ENCODE data around the gene GLI3. TPM values are rescaled to one million over a fixed set of nuclear protein-coding genes. Genes with fewer than 3 reads are reported as not detected.

Gene GLI3
- total RNA-seq, 1 donor from 2014 or later = 57.0 TPM

DNA sequence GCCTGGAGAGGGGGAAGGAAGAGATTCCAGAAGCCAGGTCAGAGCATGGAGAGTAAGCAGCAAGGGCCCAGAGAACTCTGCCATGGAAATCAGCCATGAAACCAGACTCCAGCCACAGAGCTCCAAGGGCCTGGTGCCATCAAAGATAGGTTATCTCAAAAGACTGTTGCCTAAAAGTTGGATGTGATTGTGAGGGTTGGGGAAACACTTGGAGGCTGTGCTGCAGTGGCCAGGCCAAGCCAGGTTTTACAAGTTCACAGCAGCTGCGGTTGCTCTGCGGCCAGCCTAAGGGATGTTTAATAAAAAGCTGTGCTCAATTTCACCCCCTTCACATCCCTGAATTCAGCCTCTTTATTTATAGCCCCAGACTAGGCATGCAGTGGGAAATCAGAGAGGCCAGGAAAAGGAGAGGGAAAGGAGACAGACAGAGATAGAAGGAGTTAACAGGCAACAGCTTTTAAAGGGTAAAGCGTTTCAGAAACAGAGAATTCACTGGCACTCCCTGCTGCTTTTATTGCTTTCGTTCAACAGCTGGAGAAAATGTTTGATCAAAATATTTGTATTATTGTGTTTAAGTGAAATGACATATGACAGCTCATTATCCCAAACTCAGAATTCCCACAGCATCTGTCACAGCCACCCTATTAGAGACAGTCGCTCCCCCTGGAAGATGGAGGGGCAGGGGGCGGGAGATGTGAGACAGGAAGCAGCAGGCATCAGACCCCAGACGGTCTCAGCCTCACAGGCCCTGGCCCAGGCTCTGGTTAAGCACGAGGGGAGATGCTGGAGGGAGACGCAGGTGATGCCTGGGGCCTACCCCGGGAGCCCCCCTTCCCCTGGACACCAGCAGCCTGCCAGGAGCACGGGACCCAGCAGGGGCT lies 140.1 kb downstream of the GLI3 start:
- Mint-ChIP-seq H3K36me3 (ENCODE audit: unreplicated experiment) (peaks cover 3% of the 10 kb centered on the region), H3K27me3 (ENCODE audit: unreplicated experiment) (no peaks in the 10 kb centered on the region), H3K27ac (ENCODE audit: unreplicated experiment) (peak overlapping the region; percentile 62), H3K4me1 (ENCODE audit: unreplicated experiment) (peaks cover 52% of the 10 kb centered on the region), H3K9me3 (ENCODE audit: unreplicated experiment) (no peaks in the 10 kb centered on the region), H3K4me3 (ENCODE audit: unreplicated experiment) (no peak overlapping the region)
- DNase-seq (ENCODE audit: extremely low spot score, unreplicated experiment) = no peak
- TF ChIP-seq, protein P1, sequence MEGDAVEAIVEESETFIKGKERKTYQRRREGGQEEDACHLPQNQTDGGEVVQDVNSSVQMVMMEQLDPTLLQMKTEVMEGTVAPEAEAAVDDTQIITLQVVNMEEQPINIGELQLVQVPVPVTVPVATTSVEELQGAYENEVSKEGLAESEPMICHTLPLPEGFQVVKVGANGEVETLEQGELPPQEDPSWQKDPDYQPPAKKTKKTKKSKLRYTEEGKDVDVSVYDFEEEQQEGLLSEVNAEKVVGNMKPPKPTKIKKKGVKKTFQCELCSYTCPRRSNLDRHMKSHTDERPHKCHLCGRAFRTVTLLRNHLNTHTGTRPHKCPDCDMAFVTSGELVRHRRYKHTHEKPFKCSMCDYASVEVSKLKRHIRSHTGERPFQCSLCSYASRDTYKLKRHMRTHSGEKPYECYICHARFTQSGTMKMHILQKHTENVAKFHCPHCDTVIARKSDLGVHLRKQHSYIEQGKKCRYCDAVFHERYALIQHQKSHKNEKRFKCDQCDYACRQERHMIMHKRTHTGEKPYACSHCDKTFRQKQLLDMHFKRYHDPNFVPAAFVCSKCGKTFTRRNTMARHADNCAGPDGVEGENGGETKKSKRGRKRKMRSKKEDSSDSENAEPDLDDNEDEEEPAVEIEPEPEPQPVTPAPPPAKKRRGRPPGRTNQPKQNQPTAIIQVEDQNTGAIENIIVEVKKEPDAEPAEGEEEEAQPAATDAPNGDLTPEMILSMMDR (IDR thresholded peaks at IDR 0.05) = no peak

DNA sequence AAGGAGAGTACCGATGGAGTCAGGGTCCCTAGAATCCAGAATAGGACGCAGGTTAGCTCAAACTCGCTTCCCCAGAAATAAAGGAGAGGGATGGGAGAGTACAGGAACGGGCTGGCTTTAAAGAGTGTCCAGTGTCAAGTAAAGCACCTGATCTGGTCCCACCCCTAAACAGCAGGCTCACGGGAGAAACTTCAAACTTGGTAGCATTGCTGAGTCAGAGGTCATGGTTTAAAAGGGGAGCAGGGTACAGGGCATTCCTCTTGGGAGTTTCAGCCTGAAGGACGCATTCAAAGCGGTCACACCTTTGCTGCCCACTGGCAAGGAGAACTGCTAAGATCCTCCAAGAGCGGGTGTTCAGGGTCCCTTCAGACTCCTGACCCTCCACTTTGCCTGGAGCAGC lies 140.7 kb downstream of the GLI3 start:
- peaks cover 3% of the 10 kb centered on the region for H3K36me3 Mint-ChIP-seq (ENCODE audit: unreplicated experiment)
- H3K4me3 Mint-ChIP-seq (ENCODE audit: unreplicated experiment) = no peak overlapping the region
- H3K27me3 Mint-ChIP-seq (ENCODE audit: unreplicated experiment) = no peaks in the 10 kb centered on the region
- peak overlapping the region; percentile 62 for H3K27ac Mint-ChIP-seq (ENCODE audit: unreplicated experiment)
- TF ChIP-seq, protein P1 (IDR thresholded peaks at IDR 0.05) = no peak
- no peaks in the 10 kb centered on the region for H3K9me3 Mint-ChIP-seq (ENCODE audit: unreplicated experiment)
- DNase-seq (ENCODE audit: extremely low spot score, unreplicated experiment) = no peak
- H3K4me1 Mint-ChIP-seq (ENCODE audit: unreplicated experiment) = peaks cover 58% of the 10 kb centered on the region

DNA sequence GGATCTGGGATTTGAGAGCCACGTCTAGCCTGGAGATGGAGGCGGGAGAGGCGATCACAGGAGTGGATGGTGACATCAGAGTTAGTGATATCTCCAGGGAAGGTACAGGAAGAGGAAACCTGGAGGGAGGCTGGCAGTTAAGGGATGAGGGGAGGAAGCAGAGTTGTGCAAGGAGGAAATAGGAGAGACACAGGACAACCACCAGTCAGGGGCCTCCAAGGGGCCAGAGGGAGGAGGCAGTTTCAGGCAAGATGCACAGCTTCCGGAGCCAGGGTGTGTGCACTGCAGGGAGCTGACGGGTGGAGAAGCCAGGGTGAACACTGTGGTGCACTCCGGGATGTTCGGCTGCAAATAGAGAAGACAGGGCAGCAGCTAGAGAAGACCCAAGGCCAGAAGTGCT lies 141.2 kb downstream of the GLI3 start:
- TF ChIP-seq, protein P1 (IDR thresholded peaks at IDR 0.05) = no peak
- Mint-ChIP-seq H3K4me3 (ENCODE audit: unreplicated experiment) (no peak overlapping the region), H3K9me3 (ENCODE audit: unreplicated experiment) (no peaks in the 10 kb centered on the region), H3K36me3 (ENCODE audit: unreplicated experiment) (peaks cover 3% of the 10 kb centered on the region), H3K27me3 (ENCODE audit: unreplicated experiment) (no peaks in the 10 kb centered on the region), H3K4me1 (ENCODE audit: unreplicated experiment) (peaks cover 63% of the 10 kb centered on the region), H3K27ac (ENCODE audit: unreplicated experiment) (peak overlapping the region; percentile 17)
- no peak for DNase-seq (ENCODE audit: extremely low spot score, unreplicated experiment)

DNA sequence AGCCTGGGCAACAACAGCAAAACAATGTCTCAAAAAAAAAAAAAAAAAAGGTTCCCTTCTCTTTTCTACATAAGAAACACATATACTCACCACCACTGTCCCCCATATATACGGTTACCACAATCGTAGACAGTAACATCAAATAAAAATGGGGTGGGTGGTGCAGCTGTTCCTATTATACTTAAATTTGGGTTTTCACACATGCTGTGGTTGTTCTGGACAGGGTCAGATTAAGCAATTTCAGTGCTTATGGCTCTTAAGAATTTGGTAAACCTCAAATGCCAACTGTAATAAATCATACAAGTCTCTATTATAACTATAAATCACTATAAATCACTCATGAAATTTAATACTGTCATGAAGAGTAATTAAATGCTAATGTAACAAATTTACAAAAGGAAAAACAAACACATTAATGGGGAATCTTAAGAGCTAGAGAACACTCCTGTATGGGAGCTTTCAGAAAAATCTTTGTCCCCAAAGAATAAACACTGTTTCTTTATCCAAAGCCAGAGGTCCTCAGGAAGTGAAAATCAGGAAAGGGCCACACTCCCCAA lies 143.6 kb downstream of the GLI3 start:
- Mint-ChIP-seq H3K27ac (ENCODE audit: unreplicated experiment) (no peak overlapping the region), H3K9me3 (ENCODE audit: unreplicated experiment) (no peaks in the 10 kb centered on the region), H3K27me3 (ENCODE audit: unreplicated experiment) (no peaks in the 10 kb centered on the region), H3K4me1 (ENCODE audit: unreplicated experiment) (peaks cover 59% of the 10 kb centered on the region), H3K36me3 (ENCODE audit: unreplicated experiment) (peaks cover 5% of the 10 kb centered on the region), H3K4me3 (ENCODE audit: unreplicated experiment) (no peak overlapping the region)
- DNase-seq (ENCODE audit: extremely low spot score, unreplicated experiment) = no peak
- TF ChIP-seq, protein P1 (IDR thresholded peaks at IDR 0.05) = no peak
